H1 (cell line): Measurements from ENCODE around the gene MTX2. TPM values are rescaled to one million over a fixed set of nuclear protein-coding genes. Genes with fewer than 3 reads are reported as not detected.

Experiments
- CTCF ChIA-PET: fragments of 300-600 bp; sonication (Branson Sonifier 250); formaldehyde crosslinking; loops from one replicate; lab custom pipeline; 2021; ENCODE audit not compliant: partially characterized antibody; lab: Charles Lee
- POLR2A ChIA-PET: fragments of 300-600 bp; sonication (Branson Sonifier 250); formaldehyde crosslinking; loops from one replicate; lab custom pipeline; 2021; ENCODE audit warnings: inconsistent platforms; ENCODE audit not compliant: partially characterized antibody; lab: Charles Lee
- DNase-seq, 2 experiments: peaks; one replicate each; pipeline versions ENCODE4 v3.0.0 to v3.0.0-alpha.2; 2010 to 2022; ENCODE audit warnings: low spot score in 2 of 2, low read depth in 1 of 2, mixed read lengths in 1 of 2
- FAIRE-seq: peaks from 2 replicates; lab custom pipeline; 2011; peaks lifted over from hg19 to GRCh38; lab: Jason Lieb, UNC
- H2AFZ ChIP-seq: 2 replicates; pipeline ENCODE4 v1.8.1; 2012; ENCODE audit warnings: low read length, inconsistent platforms
- H2AK5ac ChIP-seq: 2 replicates; pipeline ENCODE4 v1.6.1; 2013; ENCODE audit warnings: low read depth, low read length
- H2BK120ac ChIP-seq: replicated peaks from 2 replicates; pipeline ENCODE3; 2013; ENCODE audit warnings: low read depth, low read length, inconsistent platforms
- H2BK12ac ChIP-seq: 2 replicates; pipeline ENCODE4 v1.6.1; 2013; ENCODE audit warnings: low read depth, low read length
- H2BK15ac ChIP-seq: 2 replicates; pipeline ENCODE4 v1.6.1; 2013; ENCODE audit warnings: low read length
- H2BK20ac ChIP-seq: 2 replicates; pipeline ENCODE4 v1.6.1; 2013; ENCODE audit warnings: low read length
- H2BK5ac ChIP-seq: 2 replicates; pipeline ENCODE4 v1.6.1; 2013; ENCODE audit warnings: low read depth, low read length
- H3K14ac ChIP-seq: 2 replicates; pipeline ENCODE4 v1.6.1; 2013; ENCODE audit warnings: inconsistent platforms; ENCODE audit not compliant: insufficient read length
- H3K18ac ChIP-seq: 2 replicates; pipeline ENCODE4 v1.6.1; 2013; ENCODE audit warnings: low read length; ENCODE audit errors: extremely low read depth
- H3K23ac ChIP-seq: 2 replicates; pipeline ENCODE4 v1.6.1; 2013; ENCODE audit warnings: inconsistent platforms; ENCODE audit not compliant: insufficient read length
- H3K23me2 ChIP-seq: 2 replicates; pipeline ENCODE4 v1.6.1; 2013; ENCODE audit warnings: low read depth, low read length
- H3K27ac ChIP-seq: 2 replicates; pipeline ENCODE4 v1.6.1; 2011; ENCODE audit warnings: low read depth, low read length, inconsistent platforms
- H3K27me3 ChIP-seq, 4 experiments: replicated peaks in 1 of 4; 1 replicate in 1 of 4; 2 replicates in 3 of 4; pipeline versions ENCODE4 v1.6.1 to v1.8.1; 2011 to 2013; ENCODE audit warnings: low read length in 3 of 4, mild to moderate bottlenecking in 3 of 4, inconsistent platforms in 2 of 4, mixed read lengths in 2 of 4, moderate library complexity in 1 of 4; ENCODE audit not compliant: control insufficient read depth in 3 of 4, insufficient read depth in 3 of 4; ENCODE audit errors: extremely low read depth in 1 of 4
- H3K36me3 ChIP-seq, 4 experiments: 2 replicates each; pipeline versions ENCODE4 v1.6.1 to v1.8.1; 2011 to 2013; ENCODE audit warnings: mild to moderate bottlenecking in 4 of 4, low read length in 3 of 4, moderate library complexity in 2 of 4, control low read depth in 1 of 4, inconsistent platforms in 1 of 4; ENCODE audit not compliant: insufficient read depth in 4 of 4, control insufficient read depth in 2 of 4
- H3K4ac ChIP-seq: replicated peaks from 2 replicates; pipeline ENCODE3; 2013; ENCODE audit warnings: low read length, low read depth, mixed read lengths, inconsistent platforms; ENCODE audit not compliant: insufficient read length
- H3K4me1 ChIP-seq, 4 experiments: replicated peaks in 1 of 4; 1 replicate in 1 of 4; 2 replicates in 3 of 4; pipeline versions ENCODE4 v1.6.1 to v1.8.1; 2011 to 2013; ENCODE audit warnings: low read length in 3 of 4, inconsistent platforms in 2 of 4, mixed read lengths in 1 of 4; ENCODE audit not compliant: insufficient read depth in 4 of 4, control insufficient read depth in 3 of 4
- H3K4me2 ChIP-seq, 2 experiments: 2 replicates each; pipeline versions ENCODE4 v1.6.1 to v1.8.1; 2011 to 2013; ENCODE audit warnings: low read depth in 2 of 2, low read length in 2 of 2, control low read depth in 1 of 2, inconsistent platforms in 1 of 2, mild to moderate bottlenecking in 1 of 2; ENCODE audit not compliant: insufficient read depth in 1 of 2
- H3K4me3 ChIP-seq, 4 experiments: fragments of 200-600, 300-600 bp in 1 of 4; sonication (generic), shearing (Covaris generic), sonication (Bioruptor Twin) in 1 of 4; 2 replicates each; pipeline versions ENCODE4 v1.5.1 to v1.8.1; 2011 to 2016; ENCODE audit warnings: low read length in 4 of 4, low read depth in 3 of 4, control low read depth in 2 of 4, inconsistent platforms in 2 of 4, mild to moderate bottlenecking in 2 of 4, mixed read lengths in 1 of 4, moderate library complexity in 1 of 4; ENCODE audit not compliant: insufficient read depth in 2 of 4; ENCODE audit errors: extremely low read depth in 1 of 4
- H3K56ac ChIP-seq: replicated peaks from 2 replicates; pipeline ENCODE3; 2013; ENCODE audit warnings: low read depth, mild to moderate bottlenecking, mixed read lengths, low read length, inconsistent platforms; ENCODE audit not compliant: insufficient read length
- H3K79me1 ChIP-seq: 2 replicates; pipeline ENCODE4 v1.6.1; 2013; ENCODE audit warnings: low read depth, low read length, control low read depth
- H3K79me2 ChIP-seq, 2 experiments: 2 replicates each; pipeline versions ENCODE4 v1.6.1 to v1.8.1; 2012 to 2013; ENCODE audit warnings: low read length in 2 of 2, mild to moderate bottlenecking in 2 of 2, inconsistent platforms in 1 of 2; ENCODE audit not compliant: insufficient read depth in 2 of 2, control insufficient read depth in 1 of 2
- H3K9ac ChIP-seq, 4 experiments: replicated peaks in 1 of 4; 1 replicate in 1 of 4; 2 replicates in 3 of 4; pipeline versions ENCODE4 v1.6.1 to v1.8.1; 2011 to 2013; ENCODE audit warnings: low read depth in 3 of 4, low read length in 3 of 4, control low read depth in 2 of 4, mild to moderate bottlenecking in 2 of 4, moderate library complexity in 2 of 4, inconsistent platforms in 1 of 4; ENCODE audit errors: extremely low read depth in 1 of 4
- H3K9me3 ChIP-seq, 2 experiments: 2 replicates each; pipeline versions ENCODE4 v1.6.1 to v1.8.1; 2012 to 2013; ENCODE audit warnings: mild to moderate bottlenecking in 2 of 2, moderate library complexity in 2 of 2, control low read depth in 1 of 2, inconsistent platforms in 1 of 2, low read depth in 1 of 2, low read length in 1 of 2, mixed read lengths in 1 of 2; ENCODE audit not compliant: insufficient read depth in 2 of 2
- H4K20me1 ChIP-seq, 2 experiments: replicated peaks in 1 of 2; 2 replicates each; pipeline versions ENCODE3 to v1.8.1; 2011 to 2013; ENCODE audit warnings: inconsistent platforms in 2 of 2, low read length in 2 of 2, mild to moderate bottlenecking in 1 of 2; ENCODE audit not compliant: insufficient read depth in 2 of 2, control insufficient read depth in 1 of 2
- H4K5ac ChIP-seq: 2 replicates; pipeline ENCODE4 v1.6.1; 2013; ENCODE audit warnings: low read length, low read depth, mixed read lengths, inconsistent platforms; ENCODE audit not compliant: insufficient read length
- H4K8ac ChIP-seq: 2 replicates; pipeline ENCODE4 v1.8.0; 2013; ENCODE audit warnings: mild to moderate bottlenecking, moderate library complexity, low read length, inconsistent platforms; ENCODE audit not compliant: insufficient read depth; ENCODE audit errors: extremely low read depth
- H4K91ac ChIP-seq: replicated peaks from 2 replicates; pipeline ENCODE3; 2013; ENCODE audit warnings: low read length, mixed read lengths, inconsistent platforms; ENCODE audit not compliant: insufficient read length
- ASH2L ChIP-seq: fragments of 200-600, 300-600 bp; sonication (generic); IDR thresholded peaks from one replicate; pipeline ENCODE4 v1.7.1; 2017; ENCODE audit warnings: low read length
- JUND ChIP-seq: IDR thresholded peaks from 2 replicates; pipeline ENCODE4 v1.6.1; 2011; ENCODE audit warnings: mild to moderate bottlenecking, improper control_type of control experiment, low read length
- SP4 ChIP-seq: IDR thresholded peaks from 2 replicates; pipeline ENCODE4 v1.6.1; 2012; ENCODE audit warnings: low read length, inconsistent platforms
- WGBS, 2 experiments: shearing (Covaris generic) in 1 of 2; methylation state at CpG; one replicate each; pipeline versions ENCODE4 v1.1.6 to v1.1.7; 2013 to 2015; ENCODE audit warnings: low lambda C conversion rate in 2 of 2, mixed read lengths in 2 of 2, inconsistent platforms in 1 of 2, low coverage in 1 of 2, missing lambda C conversion rate in 1 of 2; ENCODE audit not compliant: insufficient replicate concordance in 2 of 2, insufficient coverage in 1 of 2, insufficient read length in 1 of 2; ENCODE audit errors: extremely low coverage in 1 of 2, missing lambda C conversion rate in 1 of 2; 5-methylcytosine and 5-hydroxymethylcytosine counted together
- polyA plus RNA-seq, 7 experiments: library from polyadenylated mRNA; depleted of rRNA in 3 of 7; stranded (reverse) in 5 of 7; unstranded in 2 of 7; fragments of >200 nt in 5 of 7; fragments of 200-250 nt in 2 of 7; gene quantifications; 1 replicate in 5 of 7; 2 replicates in 1 of 7; 4 replicates in 1 of 7; pipeline versions ENCODE4 v1.2.1 to v1.2.3, GENCODE V29; 2011 to 2013; ENCODE audit warnings: missing spikeins in 2 of 7, mixed read lengths in 2 of 7
- total RNA-seq: library from RNA; stranded (reverse); fragmentation: NEBNext Ultra II Directional; extraction: Animal tissue kit (Norgen Biotek cat#: 25700); gene quantifications from 2 replicates; pipeline ENCODE4 v1.2.1, GENCODE V29; 2021

MTX2 gene
- total and polyA plus RNA-seq, 2 of the 8 experiments (the other 6 are each of a cell fraction or from before 2014, with no cell fraction given) = 33.5 to 38.3 TPM

DNA sequence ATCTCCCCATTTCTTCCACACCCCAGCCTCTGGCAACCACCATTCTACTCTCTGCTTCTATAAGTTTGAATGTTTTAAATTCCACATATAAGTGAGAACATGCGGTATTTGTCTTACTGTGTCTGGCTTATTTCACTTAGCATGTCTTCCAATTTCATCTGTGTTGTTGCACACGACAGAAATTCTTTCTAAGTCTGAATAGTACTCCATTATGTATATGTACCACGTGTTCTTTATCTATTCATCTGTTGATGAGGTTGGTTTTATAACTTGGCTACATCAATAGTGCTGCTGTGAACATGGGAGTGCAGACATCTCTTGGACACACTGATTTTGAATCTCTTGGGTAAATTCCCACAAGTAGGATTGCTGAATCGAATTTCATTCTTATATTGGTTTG is 31.8 kb upstream of the MTX2 start:
- no peak overlapping the region for H3K18ac ChIP-seq
- POLR2A ChIA-PET = no interaction called here
- no peaks in the 10 kb centered on the region for H3K23me2 ChIP-seq
- H4K91ac ChIP-seq = no peak overlapping the region
- H3K79me2 ChIP-seq = no peaks in the 10 kb centered on the region
- TF ChIP-seq SP4 (no peak), JUND (no peak), ASH2L (no peak)
- TF ChIP-seq, all 59 proteins: peak for 0
- no peak overlapping the region for H3K9ac ChIP-seq
- no peak overlapping the region for H4K5ac ChIP-seq
- H2BK12ac ChIP-seq = no peak overlapping the region
- no peak overlapping the region for H3K14ac ChIP-seq
- CTCF ChIA-PET = interaction anchor here (1.9 kb wide), 1 partner anchor 218 kb away, joined by 4 read pairs; no protein-coding TSS in a partner anchor
- no peaks in the 10 kb centered on the region for H3K4me1 ChIP-seq
- FAIRE-seq (no peak), DNase-seq (no peak)
- H3K79me1 ChIP-seq = no peaks in the 10 kb centered on the region
- H3K4me2 ChIP-seq = no peak overlapping the region
- H3K9me3 ChIP-seq = no peaks in the 10 kb centered on the region
- no peak overlapping the region for H4K8ac ChIP-seq
- H3K56ac ChIP-seq = no peak overlapping the region
- no peak overlapping the region for H2AK5ac ChIP-seq
- H3K23ac ChIP-seq = no peak overlapping the region
- WGBS, 2 experiments = 80% methylated on average over 4 of the region's 4 CpGs; no CpG with 5 or more reads in 1 of the 2 experiments
- no peak overlapping the region for H2BK15ac ChIP-seq
- no peaks in the 10 kb centered on the region for H4K20me1 ChIP-seq
- no peak overlapping the region for H2AFZ ChIP-seq
- H2BK120ac ChIP-seq = no peak overlapping the region
- H2BK5ac ChIP-seq = no peak overlapping the region
- H2BK20ac ChIP-seq = no peak overlapping the region
- H3K4ac ChIP-seq = no peak overlapping the region
- H3K36me3 ChIP-seq = no peaks in the 10 kb centered on the region
- H3K27me3 ChIP-seq = no peaks in the 10 kb centered on the region
- no peak overlapping the region for H3K4me3 ChIP-seq
- H3K27ac ChIP-seq = no peak overlapping the region
